ENCODE results near the gene UBB.
"Not testable (repeated sequence)": the region's sequence is repeated elsewhere in the genome, so short reads cannot be mapped to it uniquely, and the experiment has no call there.

UBB gene

DNA sequence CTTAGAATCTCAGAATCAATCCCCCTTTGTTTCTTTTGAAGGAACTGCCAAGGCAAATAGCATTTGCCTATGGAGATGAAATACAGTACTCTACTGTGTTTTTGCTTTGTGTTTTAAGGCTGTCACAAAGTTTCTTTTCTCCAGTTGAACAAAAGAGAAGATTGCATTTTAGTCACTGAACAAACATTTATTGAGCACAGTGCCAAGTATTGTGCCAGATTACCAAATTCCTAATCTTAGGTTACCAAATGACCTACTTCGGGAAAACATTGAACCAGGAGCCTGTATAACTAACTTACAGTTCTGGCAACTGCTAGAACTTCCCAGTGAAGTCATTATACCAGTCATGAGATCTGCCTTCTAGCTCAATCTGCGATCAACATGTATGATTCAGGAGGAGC is 3.0 kb upstream of the UBB start:
- no peak for DNase-seq

DNA sequence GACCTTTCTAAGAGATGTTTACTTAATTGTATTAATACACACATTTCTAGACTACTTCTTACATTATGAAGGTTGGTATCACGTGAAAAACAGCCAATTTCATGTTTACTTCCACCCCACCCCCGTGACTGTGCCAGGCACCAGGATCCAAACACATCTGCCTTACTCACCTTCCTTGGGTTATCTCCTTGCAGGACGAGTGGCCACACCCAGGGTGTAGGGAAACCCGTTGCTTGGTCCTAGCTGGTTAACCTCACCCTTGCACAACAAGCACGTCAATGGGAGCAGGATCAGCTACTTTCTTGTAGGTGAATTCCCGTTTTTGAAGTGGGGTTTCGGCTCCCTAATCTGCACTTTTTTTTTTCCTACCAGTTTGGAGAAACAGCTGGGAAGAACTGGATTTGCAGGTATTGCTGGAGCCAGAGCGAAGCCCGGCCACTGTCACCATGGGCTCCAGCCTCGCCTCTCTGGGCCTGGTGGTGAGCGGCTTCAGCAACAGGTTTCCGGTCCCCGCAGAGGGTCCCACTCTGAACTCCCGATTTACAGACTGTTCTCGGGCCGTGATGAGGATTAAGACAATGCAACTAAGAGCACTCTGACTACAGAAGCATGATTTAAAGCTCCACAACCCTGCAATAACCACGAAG is 2.1 kb upstream of the UBB start:
- DNase-seq = no peak

- no peak for DNase-seq
These were observed 1.2 kb upstream of the UBB start for GRCh38 chr17:16379654-16380053.

- peak; percentile 78 for DNase-seq
These were observed 567 bp downstream of the UBB start for GRCh38 chr17:16381496-16381820.

- peak; percentile 42 for DNase-seq
These were observed 2.3 kb downstream of the UBB start for GRCh38 chr17:16383216-16383615.

DNA sequence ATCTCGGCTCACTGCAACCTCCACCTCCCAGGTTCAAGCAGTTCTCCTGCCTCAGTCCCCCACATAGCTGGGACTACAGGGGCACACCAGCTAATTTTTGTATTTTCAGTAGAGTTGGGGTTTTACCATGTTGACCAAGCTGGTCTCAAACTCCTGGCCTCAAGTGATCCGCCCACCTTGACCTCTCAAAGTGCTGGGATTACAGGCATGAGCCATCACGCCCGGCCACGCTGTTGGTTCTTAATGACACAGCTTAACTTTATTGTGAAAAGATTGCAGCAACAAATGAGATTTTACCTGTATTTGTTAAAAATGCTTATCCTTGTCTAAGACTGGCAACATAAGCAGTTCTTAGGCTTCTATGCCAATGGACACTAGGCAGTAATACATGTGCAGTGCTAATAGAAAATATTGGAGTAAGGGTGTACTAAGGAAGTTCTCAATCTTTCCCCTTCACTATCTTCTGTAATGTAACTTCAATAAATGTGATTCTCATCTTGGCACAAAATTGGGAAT is 2.9 kb downstream of the UBB start:
- DNase-seq = no peak

DNA sequence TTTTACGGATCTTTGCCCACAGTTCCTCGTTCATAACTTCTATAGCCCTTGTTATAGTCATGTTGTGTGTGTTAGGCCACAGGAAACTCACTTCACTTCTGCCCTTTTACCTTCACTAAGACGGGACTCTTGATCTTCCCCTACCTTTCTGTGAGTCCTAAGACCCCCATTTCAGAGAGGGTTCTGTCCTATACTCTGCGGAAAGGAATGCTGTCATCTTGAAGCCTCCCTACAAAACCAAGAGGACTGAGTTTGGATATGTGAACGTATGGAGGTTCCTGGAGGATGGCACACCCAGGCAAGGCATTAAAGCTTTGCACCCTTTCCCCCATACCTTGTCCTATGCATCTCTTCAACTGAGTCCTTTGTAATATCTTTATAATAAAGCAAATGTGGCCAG is 3.7 kb downstream of the UBB start:
- no peak for DNase-seq

GRCh38 chr17:16386126-16386507 is 5.2 kb downstream of the UBB start:
- DNase-seq = not testable (repeated sequence)

DNA sequence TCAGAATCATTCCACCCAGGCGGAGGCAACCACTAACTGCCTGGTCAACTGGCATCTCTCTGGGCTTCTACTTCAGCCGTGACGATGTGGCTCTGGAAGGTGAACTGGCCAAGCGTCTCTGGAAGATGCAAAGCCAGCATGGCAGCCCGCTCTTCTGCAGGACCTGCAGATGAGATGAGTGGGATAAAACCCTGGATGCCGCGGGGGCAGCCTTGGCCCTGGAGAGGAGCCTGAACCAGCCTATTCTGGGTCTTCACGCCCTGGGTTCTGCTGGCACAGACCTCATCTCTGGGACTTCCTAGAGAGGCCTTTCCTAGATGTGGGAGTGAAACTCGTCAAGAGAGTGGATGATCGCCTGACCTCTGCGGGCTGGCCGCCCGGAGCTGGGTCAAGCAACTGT is 10.6 kb downstream of the UBB start:
- no peak for DNase-seq

DNA sequence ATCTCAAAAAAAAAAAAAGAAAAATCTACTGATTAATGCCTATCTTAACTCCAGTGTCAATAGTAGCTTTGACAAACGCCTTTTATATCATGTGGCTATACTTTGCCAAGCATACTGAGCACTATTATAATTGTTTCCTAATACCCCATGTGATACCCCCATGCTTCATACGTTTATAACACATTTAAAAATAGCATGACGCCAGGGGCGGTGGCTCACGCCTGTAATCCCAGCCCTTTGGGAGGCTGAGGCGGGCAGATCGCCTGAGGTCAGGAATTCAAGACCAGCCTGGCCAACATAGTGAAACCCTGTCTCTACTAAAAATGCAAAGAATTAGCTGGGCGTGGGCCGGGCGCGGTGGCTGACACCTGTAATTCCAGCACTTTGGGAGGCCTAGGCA is 11.6 kb downstream of the UBB start:
- not testable (repeated sequence) for DNase-seq

DNA sequence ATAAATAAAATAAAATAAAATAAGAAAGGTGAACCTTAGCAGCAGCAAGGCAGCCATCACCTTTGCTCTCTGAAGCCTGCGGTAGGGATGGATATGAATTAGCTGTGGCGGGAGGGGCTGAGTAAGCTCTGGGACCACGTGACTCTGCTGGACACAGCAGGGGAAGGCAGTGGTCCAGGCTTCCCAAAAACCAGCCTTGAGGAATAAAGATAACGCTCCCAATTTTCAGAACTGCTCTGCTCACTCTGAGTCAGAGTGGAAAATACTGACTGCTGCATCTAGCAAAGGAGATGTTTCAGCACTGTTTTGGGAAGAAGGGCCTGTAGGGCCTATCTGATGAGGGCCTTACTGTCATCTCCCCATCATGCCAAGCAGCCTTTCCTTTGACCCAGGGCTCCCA is 15.0 kb downstream of the UBB start:
- DNase-seq = not testable (repeated sequence)

- not testable (repeated sequence) for DNase-seq
These were observed 15.8 kb downstream of the UBB start for GRCh38 chr17:16396693-16397092.

DNA sequence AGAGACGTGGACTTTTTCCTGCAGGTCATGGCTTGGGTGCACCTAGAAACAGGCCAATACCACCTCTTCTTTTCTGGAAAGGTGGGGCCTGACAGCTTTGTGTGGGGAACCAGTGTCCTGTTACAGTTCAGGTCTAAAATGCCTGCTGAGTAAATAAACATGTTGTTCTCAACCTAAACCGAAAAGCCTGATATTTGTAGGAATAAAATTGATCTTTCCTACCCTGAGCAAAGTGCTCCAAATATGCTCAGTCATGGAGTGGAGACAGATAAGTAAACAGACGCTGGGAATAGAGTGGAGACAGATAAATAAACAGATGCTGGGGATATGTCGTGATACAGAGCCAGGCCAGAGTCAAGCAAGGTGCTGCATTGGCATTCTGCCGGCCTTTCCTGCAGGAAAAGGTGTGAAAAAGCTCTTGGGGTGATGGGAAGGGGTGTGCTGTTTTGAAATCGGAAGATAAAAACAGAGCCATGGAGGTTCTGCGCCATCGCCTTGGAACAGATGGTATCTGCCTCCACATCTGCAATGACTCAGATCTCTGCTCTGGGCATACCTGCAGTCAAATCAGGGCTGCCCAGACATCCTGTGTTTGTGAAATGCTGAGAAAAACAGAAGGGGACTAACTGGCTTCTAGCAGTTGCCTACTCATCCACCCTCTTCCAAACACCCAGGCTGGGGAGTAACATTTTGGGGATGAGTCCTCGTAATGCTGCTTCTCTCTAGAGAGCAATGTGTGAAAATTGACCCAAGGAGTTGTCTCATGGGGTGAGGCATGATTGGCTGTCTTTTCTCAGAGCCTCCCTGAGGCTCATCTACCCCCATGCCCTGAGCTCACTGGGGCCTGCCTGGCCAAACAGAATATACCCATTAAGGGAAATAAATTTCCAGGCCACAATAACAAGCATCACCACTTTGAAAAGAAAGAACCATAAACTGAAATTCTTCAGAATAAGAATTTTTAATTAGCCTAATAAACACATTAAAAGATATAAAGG is 17.7 kb downstream of the UBB start:
- DNase-seq = no peak

- DNase-seq = not testable (repeated sequence)
These were observed 23.0 kb downstream of the UBB start for GRCh38 chr17:16403847-16404246.

- DNase-seq = peak; percentile 17
These were observed 26.1 kb downstream of the UBB start for GRCh38 chr17:16406742-16407674.

DNA sequence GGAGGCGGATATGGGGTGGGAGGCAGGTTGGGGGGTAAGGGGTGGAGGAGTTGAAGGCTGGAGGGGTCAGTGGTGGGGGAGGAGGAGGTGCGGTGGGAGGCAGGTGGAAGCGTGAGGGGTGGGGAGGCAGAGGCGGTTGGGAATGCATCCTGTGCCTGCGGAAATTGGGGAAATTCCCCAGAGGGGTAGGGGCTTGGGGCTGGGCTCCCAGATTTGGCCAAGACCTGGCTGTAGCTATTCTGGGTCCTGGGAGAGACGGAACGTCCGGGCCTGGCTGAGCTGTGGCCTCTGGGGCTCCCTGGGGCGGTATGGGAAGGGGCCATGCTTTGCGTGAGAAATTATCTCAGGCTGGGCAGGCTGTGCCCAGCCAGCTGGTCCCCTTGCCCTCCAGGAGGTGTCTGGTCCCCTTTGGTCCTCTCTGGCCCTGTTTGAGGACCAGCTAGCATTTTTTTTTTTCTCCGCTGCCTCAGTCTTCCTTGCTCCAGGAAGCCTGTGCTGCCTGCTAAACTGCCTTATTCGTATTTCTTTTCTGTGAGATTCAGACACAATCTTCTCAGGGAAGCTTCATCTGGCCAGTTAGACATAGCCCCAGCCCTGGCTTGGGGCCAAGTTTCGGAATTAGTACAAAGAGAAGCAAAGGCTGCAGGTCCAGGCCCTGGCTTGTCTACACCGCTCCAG is 27.2 kb downstream of the UBB start:
- DNase-seq = peak; percentile 84

DNA sequence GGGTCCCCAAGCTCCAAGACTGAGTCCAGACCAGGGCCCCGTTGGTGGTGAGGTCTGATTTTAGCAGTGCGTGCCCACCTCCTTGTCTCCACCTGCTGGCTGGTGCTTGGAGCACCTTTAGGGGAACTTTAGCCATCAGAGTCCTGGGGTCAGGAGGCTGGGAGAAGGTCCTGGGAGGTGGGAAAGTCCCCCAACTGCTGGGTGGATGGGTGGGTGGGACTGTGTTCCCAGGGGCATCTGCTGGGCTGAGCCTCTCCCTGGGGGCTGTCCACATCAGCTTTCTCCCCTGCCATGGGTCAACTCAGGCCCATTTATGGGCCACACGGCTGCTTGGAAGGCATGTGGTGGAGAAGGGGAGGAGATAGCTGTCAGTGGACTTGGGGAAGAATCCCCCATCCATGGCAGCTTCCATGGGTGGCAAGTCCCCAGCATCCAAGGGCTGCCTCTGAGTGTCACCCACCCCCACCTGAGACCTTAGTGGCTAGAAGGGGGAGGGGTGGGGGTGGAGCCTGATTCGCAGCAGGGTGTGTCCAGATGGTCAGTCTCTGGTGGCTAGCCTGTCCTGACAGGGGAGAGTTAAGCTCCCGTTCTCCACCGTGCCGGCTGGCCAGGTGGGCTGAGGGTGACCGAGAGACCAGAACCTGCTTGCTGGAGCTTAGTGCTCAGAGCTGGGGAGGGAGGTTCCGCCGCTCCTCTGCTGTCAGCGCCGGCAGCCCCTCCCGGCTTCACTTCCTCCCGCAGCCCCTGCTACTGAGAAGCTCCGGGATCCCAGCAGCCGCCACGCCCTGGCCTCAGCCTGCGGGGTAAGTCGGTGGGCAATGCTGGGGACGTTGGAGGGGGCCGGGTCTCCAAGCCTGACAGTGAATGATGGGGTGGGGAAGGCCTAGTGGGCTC is 34.4 kb downstream of the UBB start, which contains the start of gene TRPV2:
TSS of gene TRPV2 (plus strand) at position 541 of the 894 bp plus-strand sequence. CDS start 2,098 bp downstream, outside the sequence.
- peak; percentile 54 for DNase-seq

GRCh38 chr17:16417399-16417798 is 36.5 kb downstream of the UBB start:
- DNase-seq = no peak

GRCh38 chr17:16417896-16418684 is 37.2 kb downstream of the UBB start:
- no peak for DNase-seq

GRCh38 chr17:16418685-16419068 is 37.8 kb downstream of the UBB start:
- DNase-seq = peak; percentile 26

Measured in suppressor macrophage treated with lipopolysaccharide for 4 hours (primary cell).